Endothelial cell (in vitro differentiated cells): Measurements from ENCODE around the gene CNOT2. TPM values are rescaled to one million over a fixed set of nuclear protein-coding genes. Genes with fewer than 3 reads are reported as not detected.
"Not testable (repeated sequence)": the region's sequence is repeated elsewhere in the genome, so short reads cannot be mapped to it uniquely, and the experiment has no call there.

Experiments used
- DNase-seq: peaks from one replicate; pipeline ENCODE4 v3.0.0; 2021; ENCODE audit warnings: low spot score
- H3K27ac Mint-ChIP-seq: one replicate; pipeline ENCODE4 v1.8.0; 2021; ENCODE audit warnings: mixed read lengths, inconsistent platforms; ENCODE audit not compliant: unreplicated experiment
- H3K27me3 Mint-ChIP-seq: one replicate; pipeline ENCODE4 v1.8.0; 2021; ENCODE audit warnings: mild to moderate bottlenecking, moderate library complexity, mixed read lengths, inconsistent platforms; ENCODE audit not compliant: unreplicated experiment
- H3K36me3 Mint-ChIP-seq: one replicate; pipeline ENCODE4 v1.8.0; 2021; ENCODE audit warnings: mild to moderate bottlenecking, low read depth, mixed read lengths, inconsistent platforms; ENCODE audit not compliant: unreplicated experiment
- H3K4me1 Mint-ChIP-seq: one replicate; pipeline ENCODE4 v1.8.0; 2021; ENCODE audit warnings: mild to moderate bottlenecking, mixed read lengths, inconsistent platforms; ENCODE audit not compliant: unreplicated experiment
- H3K4me3 Mint-ChIP-seq: one replicate; pipeline ENCODE4 v1.8.0; 2021; ENCODE audit warnings: mild to moderate bottlenecking, mixed read lengths, inconsistent platforms; ENCODE audit not compliant: unreplicated experiment
- H3K9me3 Mint-ChIP-seq: one replicate; pipeline ENCODE4 v1.8.0; 2021; ENCODE audit warnings: mixed read lengths, inconsistent platforms; ENCODE audit not compliant: unreplicated experiment
- CTCF ChIP-seq: fragments of 200-600 bp; sonication (generic); IDR thresholded peaks from one replicate; pipeline ENCODE4 v1.5.0; 2021; ENCODE audit warnings: antibody characterized with exemption; ENCODE audit not compliant: unreplicated experiment
- total RNA-seq: library from RNA; stranded (reverse); fragmentation: NEBNext Ultra II Directional; extraction: Animal tissue kit (Norgen Biotek cat#: 25700); gene quantifications from one replicate; pipeline ENCODE4 v1.2.1, GENCODE V29; 2021; ENCODE audit not compliant: unreplicated experiment

Gene CNOT2
- total RNA-seq, 1 donor from 2014 or later, result 136 TPM

GRCh38 chr12:70288817-70289216 lies 45.6 kb downstream of the CNOT2 start:
- no peak for DNase-seq
- H3K27ac Mint-ChIP-seq, result peak overlapping the region; percentile 44
- H3K9me3 Mint-ChIP-seq, result no peaks in the 10 kb centered on the region
- peaks cover 5% of the 10 kb centered on the region for H3K27me3 Mint-ChIP-seq
- peak overlapping the region; percentile 27 for H3K4me3 Mint-ChIP-seq
- peaks cover 26% of the 10 kb centered on the region for H3K4me1 Mint-ChIP-seq
- peaks cover 11% of the 10 kb centered on the region for H3K36me3 Mint-ChIP-seq
- TF ChIP-seq CTCF, result no peak

GRCh38 chr12:70290116-70290515 lies 46.9 kb downstream of the CNOT2 start:
- Mint-ChIP-seq H3K36me3 (peaks cover 20% of the 10 kb centered on the region), H3K27ac (peak overlapping the region; percentile 45), H3K27me3 (peaks cover 5% of the 10 kb centered on the region), H3K4me3 (no peak overlapping the region), H3K4me1 (peaks cover 26% of the 10 kb centered on the region), H3K9me3 (no peaks in the 10 kb centered on the region)
- no peak for TF ChIP-seq CTCF
- no peak for DNase-seq

- peaks cover 26% of the 10 kb centered on the region for H3K4me1 Mint-ChIP-seq
- no peak for DNase-seq
- no peaks in the 10 kb centered on the region for H3K9me3 Mint-ChIP-seq
- H3K27me3 Mint-ChIP-seq, result peaks cover 5% of the 10 kb centered on the region
- H3K27ac Mint-ChIP-seq, result peak overlapping the region; percentile 72
- H3K36me3 Mint-ChIP-seq, result peaks cover 16% of the 10 kb centered on the region
- no peak overlapping the region for H3K4me3 Mint-ChIP-seq
- no peak for TF ChIP-seq CTCF
These were observed 49.0 kb downstream of the CNOT2 start for GRCh38 chr12:70292017-70292776.

GRCh38 chr12:70304684-70305555 lies 61.7 kb downstream of the CNOT2 start:
- peaks cover 40% of the 10 kb centered on the region for H3K36me3 Mint-ChIP-seq
- not testable (repeated sequence) for H3K4me1 Mint-ChIP-seq

GRCh38 chr12:70305794-70306193 lies 62.6 kb downstream of the CNOT2 start:
- DNase-seq, result no peak
- H3K9me3 Mint-ChIP-seq, result no peaks in the 10 kb centered on the region
- peaks cover 9% of the 10 kb centered on the region for H3K27me3 Mint-ChIP-seq
- H3K27ac Mint-ChIP-seq, result no peak overlapping the region
- peaks cover 35% of the 10 kb centered on the region for H3K36me3 Mint-ChIP-seq
- H3K4me1 Mint-ChIP-seq, result no peaks in the 10 kb centered on the region
- no peak overlapping the region for H3K4me3 Mint-ChIP-seq
- TF ChIP-seq CTCF, result no peak

More at GRCh38 chr12:70304684-70305555, 61.7 kb downstream of the CNOT2 start:
- not testable (repeated sequence) for H3K9me3 Mint-ChIP-seq, H3K4me3 Mint-ChIP-seq, H3K27me3 Mint-ChIP-seq, DNase-seq
- peak overlapping the region; percentile 30 for H3K27ac Mint-ChIP-seq
